Caco-2 (cell line): ENCODE data around the gene BAZ1A. TPM values are rescaled to one million over a fixed set of nuclear protein-coding genes. Genes with fewer than 3 reads are reported as not detected.
A peak's percentile ranks its signal among the peaks of the same experiment; 100 is the strongest.

Experiments
- BruUV-seq: library from RNA; stranded (reverse); fragments of 400-500 nt; replicated peaks from 2 replicates; lab custom pipeline; 2021; lab: Mats Ljungman, UMichigan
- CTCF ChIA-PET: fragments of 300-600 bp; sonication (Branson Sonifier 250); formaldehyde crosslinking; loops from one replicate; lab custom pipeline; 2022; ENCODE audit warnings: antibody characterized with exemption; lab: Charles Lee
- POLR2A ChIA-PET: fragments of 300-600 bp; sonication (Branson Sonifier 250); formaldehyde crosslinking; loops from one replicate; lab custom pipeline; 2022; ENCODE audit warnings: antibody characterized with exemption; lab: Charles Lee
- DNase-seq, 2 experiments: peaks; one replicate each; pipeline versions ENCODE4 v3.0.0 to v3.0.0-alpha.2; 2020 to 2022
- H3K27me3 ChIP-seq: replicated peaks from 2 replicates; pipeline ENCODE4 v1.6.0; 2011; ENCODE audit warnings: low read length; ENCODE audit not compliant: control insufficient read depth, insufficient read depth
- H3K36me3 ChIP-seq: 2 replicates; pipeline ENCODE4 v1.5.1; 2011; ENCODE audit warnings: low read length; ENCODE audit not compliant: control insufficient read depth, insufficient read depth
- H3K4me1 ChIP-seq: fragments of 250-450 bp; sonication (Bioruptor Pico); 2 replicates; pipeline ENCODE4 v1.5.1; 2020; ENCODE audit warnings: mild to moderate bottlenecking
- H3K4me3 ChIP-seq: 2 replicates; pipeline ENCODE4 v1.5.1; 2011; ENCODE audit warnings: low read depth, mild to moderate bottlenecking, control low read depth, low read length
- H3K9me3 ChIP-seq: fragments of 250-450 bp; sonication (Bioruptor Pico); 2 replicates; pipeline ENCODE4 v1.5.1; 2020; ENCODE audit warnings: mild to moderate bottlenecking, moderate library complexity
- H3K27ac Mint-ChIP-seq: one replicate; pipeline ENCODE4 v1.8.0; 2022; ENCODE audit warnings: mixed read lengths; ENCODE audit not compliant: unreplicated experiment
- H3K27me3 Mint-ChIP-seq: one replicate; pipeline ENCODE4 v1.8.0; 2022; ENCODE audit warnings: mixed read lengths; ENCODE audit not compliant: insufficient read depth, unreplicated experiment
- H3K36me3 Mint-ChIP-seq: one replicate; pipeline ENCODE4 v1.8.0; 2022; ENCODE audit warnings: mild to moderate bottlenecking, mixed read lengths; ENCODE audit not compliant: insufficient read depth, unreplicated experiment
- H3K4me1 Mint-ChIP-seq: one replicate; pipeline ENCODE4 v1.8.0; 2022; ENCODE audit warnings: low read depth, mixed read lengths; ENCODE audit not compliant: unreplicated experiment
- H3K4me3 Mint-ChIP-seq: one replicate; pipeline ENCODE4 v1.8.0; 2022; ENCODE audit warnings: mild to moderate bottlenecking, moderate library complexity, mixed read lengths; ENCODE audit not compliant: unreplicated experiment
- H3K9me3 Mint-ChIP-seq: one replicate; pipeline ENCODE4 v1.8.0; 2022; ENCODE audit warnings: mixed read lengths; ENCODE audit not compliant: unreplicated experiment
- intact Hi-C: fragments of 100-400 bp; cut with micrococcal nuclease; formaldehyde crosslinking; loops from one replicate; pipeline ENCODE4 v1.10.0; 2022; ENCODE audit not compliant: unreplicated experiment
- total RNA-seq: library from RNA; stranded (reverse); gene quantifications from 2 replicates; pipeline ENCODE4 v1.2.3, GENCODE V29; 2022
- TF ChIP-seq, protein P1 (sequence below), 2 experiments: fragments of 200-600 bp in 1 of 2; IDR thresholded peaks; 1 replicate in 1 of 2; 2 replicates in 1 of 2; pipeline versions ENCODE4 v1.5.1 to v1.8.0; 2011 to 2022; ENCODE audit warnings: antibody characterized with exemption in 1 of 2, control low read depth in 1 of 2, inconsistent platforms in 1 of 2, low read depth in 1 of 2, low read length in 1 of 2, mild to moderate bottlenecking in 1 of 2, moderate library complexity in 1 of 2; ENCODE audit not compliant: insufficient read depth in 1 of 2, severe bottlenecking in 1 of 2, unreplicated experiment in 1 of 2

Gene BAZ1A
- total RNA-seq, 1 experiment from 2014 or later: 26.1 TPM

DNA sequence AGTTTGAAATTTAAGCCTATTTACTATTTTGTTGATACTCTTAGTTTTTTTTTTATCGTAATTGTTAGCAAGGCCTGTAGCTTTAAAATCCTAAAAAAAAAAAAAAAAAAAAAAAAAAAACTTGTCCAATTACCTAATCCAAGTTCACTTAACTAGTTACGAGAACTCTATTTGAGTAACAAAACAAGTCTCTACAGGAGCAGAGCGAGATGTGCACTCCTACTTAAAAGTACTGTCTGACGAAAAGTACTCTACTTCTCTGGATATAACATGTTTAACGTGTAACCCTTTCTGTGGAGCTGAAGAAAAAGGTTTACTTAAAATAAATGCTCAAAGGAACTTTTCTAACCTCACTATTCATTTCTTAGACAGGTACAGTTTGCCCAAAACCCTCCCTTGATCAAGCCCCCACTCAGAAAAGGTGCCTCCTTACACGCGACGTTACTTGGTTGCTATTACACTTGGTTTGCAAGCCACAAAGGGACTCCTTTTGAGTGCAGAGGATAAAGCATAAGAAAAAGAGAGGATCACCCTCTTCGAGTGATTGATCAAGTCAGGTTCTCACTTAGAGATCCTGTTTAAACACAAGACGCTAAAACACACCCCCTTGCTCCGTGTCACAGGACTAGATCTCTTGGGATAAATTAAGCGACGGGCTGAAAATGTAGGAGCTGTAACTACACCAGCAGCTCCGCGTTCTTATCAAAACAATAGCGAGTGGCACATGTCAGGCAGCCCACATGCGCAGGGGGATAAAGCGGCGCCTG, 2.2 kb downstream of the BAZ1A start:
- Mint-ChIP-seq H3K27me3 (no peaks in the 10 kb centered on the region), H3K4me1 (peaks cover 5% of the 10 kb centered on the region), H3K27ac (peak overlapping the region; percentile 98), H3K9me3 (no peaks in the 10 kb centered on the region), H3K36me3 (peaks cover 18% of the 10 kb centered on the region), H3K4me3 (peak overlapping the region; percentile 99)
- ChIA-PET POLR2A (interaction anchor here (0.5 to 1.1 kb wide), 8 partner anchors 15 to 419 kb away, joined by 3 to 8 read pairs (median 3); partner anchors contain the start of genes FAM177A1, PSMA6 and SRP54), CTCF (interaction anchor here (1.0 kb wide), 1 partner anchor 173 kb away, joined by 6 read pairs; the partner anchor contains the start of gene FAM177A1)
- no peak for DNase-seq
- no peaks in the 10 kb centered on the region for H3K9me3 ChIP-seq
- no peaks in the 10 kb centered on the region for H3K36me3 ChIP-seq
- intact Hi-C loops: loop anchor here (1.0 to 10.0 kb wide), 3 partner anchors 109 to 198 kb away; partner anchors contain the start of genes FAM177A1 and SRP54
- no peaks in the 10 kb centered on the region for H3K27me3 ChIP-seq
- TF ChIP-seq, protein P1, sequence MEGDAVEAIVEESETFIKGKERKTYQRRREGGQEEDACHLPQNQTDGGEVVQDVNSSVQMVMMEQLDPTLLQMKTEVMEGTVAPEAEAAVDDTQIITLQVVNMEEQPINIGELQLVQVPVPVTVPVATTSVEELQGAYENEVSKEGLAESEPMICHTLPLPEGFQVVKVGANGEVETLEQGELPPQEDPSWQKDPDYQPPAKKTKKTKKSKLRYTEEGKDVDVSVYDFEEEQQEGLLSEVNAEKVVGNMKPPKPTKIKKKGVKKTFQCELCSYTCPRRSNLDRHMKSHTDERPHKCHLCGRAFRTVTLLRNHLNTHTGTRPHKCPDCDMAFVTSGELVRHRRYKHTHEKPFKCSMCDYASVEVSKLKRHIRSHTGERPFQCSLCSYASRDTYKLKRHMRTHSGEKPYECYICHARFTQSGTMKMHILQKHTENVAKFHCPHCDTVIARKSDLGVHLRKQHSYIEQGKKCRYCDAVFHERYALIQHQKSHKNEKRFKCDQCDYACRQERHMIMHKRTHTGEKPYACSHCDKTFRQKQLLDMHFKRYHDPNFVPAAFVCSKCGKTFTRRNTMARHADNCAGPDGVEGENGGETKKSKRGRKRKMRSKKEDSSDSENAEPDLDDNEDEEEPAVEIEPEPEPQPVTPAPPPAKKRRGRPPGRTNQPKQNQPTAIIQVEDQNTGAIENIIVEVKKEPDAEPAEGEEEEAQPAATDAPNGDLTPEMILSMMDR (IDR thresholded peaks at IDR 0.05; ENCODE audit: insufficient read depth in 1 of 2, low read depth in 1 of 2, low read length in 1 of 2, severe bottlenecking in 1 of 2, unreplicated experiment in 1 of 2): no peak
- no peaks in the 10 kb centered on the region for H3K4me1 ChIP-seq
- BruUV-seq: TSS peak; percentile 37
- peak overlapping the region; percentile 72 for H3K4me3 ChIP-seq

DNA sequence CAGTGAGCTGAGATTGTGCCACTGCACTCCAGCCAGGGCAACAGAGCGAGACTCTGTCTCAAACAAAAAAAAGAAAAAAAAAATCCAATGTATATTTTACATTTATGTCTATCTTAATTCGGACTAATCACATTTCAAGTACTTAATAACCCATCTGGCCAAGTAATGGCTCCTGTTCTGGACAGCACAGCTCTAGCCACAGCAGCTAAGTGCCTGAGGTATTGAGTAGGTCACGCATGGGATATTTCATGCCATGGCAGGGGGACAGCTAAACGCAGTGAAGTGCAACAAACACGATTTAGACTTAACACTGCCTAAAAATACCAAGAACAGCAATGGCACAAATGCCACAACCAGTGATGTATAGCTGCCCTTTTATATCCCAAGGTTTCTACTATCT, 8.0 kb downstream of the BAZ1A start:
- TF ChIP-seq, protein P1 (IDR thresholded peaks at IDR 0.05; ENCODE audit: insufficient read depth in 1 of 2, low read depth in 1 of 2, low read length in 1 of 2, severe bottlenecking in 1 of 2, unreplicated experiment in 1 of 2): no peak
- Mint-ChIP-seq H3K36me3 (peaks cover 5% of the 10 kb centered on the region), H3K9me3 (no peaks in the 10 kb centered on the region), H3K4me1 (peaks cover 12% of the 10 kb centered on the region), H3K27ac (no peak overlapping the region), H3K4me3 (no peak overlapping the region), H3K27me3 (no peaks in the 10 kb centered on the region)
- DNase-seq: no peak
- Histone ChIP-seq H3K36me3 (no peaks in the 10 kb centered on the region), H3K27me3 (no peaks in the 10 kb centered on the region), H3K9me3 (no peaks in the 10 kb centered on the region), H3K4me3 (no peak overlapping the region), H3K4me1 (no peaks in the 10 kb centered on the region)
- ChIA-PET POLR2A (no interaction called here), CTCF (no interaction called here)
- no TSS peak for BruUV-seq
- intact Hi-C loops: no loop called here

DNA sequence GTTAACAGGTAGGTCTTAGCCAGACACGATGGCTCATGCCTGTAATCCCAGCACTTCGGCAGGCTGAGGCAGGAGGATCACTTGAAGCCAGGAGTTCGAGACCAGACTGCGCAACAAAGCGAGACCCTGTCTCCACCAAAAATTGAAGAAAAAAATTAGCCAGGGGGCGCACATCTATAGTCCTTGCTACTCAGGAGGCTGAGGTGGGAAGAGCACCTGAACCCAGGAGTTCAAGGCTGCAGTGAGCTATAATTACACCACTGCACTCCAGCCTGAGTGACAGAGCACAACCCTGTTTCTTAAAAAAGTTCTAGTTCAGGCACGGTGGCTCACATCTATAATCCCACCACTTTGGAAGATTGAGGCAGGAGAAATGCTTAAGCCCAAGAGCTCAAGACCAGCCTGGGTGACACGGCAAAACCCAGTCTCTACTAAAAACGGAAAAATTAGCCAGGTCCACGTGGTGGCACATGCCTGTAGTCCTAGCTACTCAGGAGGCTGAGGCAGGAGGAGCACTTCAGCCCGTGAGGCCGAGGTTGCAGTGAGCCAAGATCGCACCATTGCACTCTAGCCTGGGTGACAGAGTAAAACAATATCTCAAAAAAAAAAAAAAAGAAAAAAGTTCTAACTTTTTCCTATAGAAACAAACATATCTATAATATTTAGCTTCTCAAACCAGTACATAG, 9.1 kb downstream of the BAZ1A start:
- H3K4me3 Mint-ChIP-seq: no peak overlapping the region
- ChIA-PET CTCF (no interaction called here), POLR2A (no interaction called here)
- BruUV-seq: no TSS peak
- DNase-seq: peak in 1 of 2 experiments; percentile 11
- no peaks in the 10 kb centered on the region for H3K27me3 ChIP-seq
- H3K9me3 ChIP-seq: no peaks in the 10 kb centered on the region
- no peaks in the 10 kb centered on the region for H3K27me3 Mint-ChIP-seq
- H3K4me1 ChIP-seq: no peaks in the 10 kb centered on the region
- H3K4me3 ChIP-seq: no peak overlapping the region
- H3K27ac Mint-ChIP-seq: no peak overlapping the region
- peaks cover 11% of the 10 kb centered on the region for H3K36me3 Mint-ChIP-seq
- H3K9me3 Mint-ChIP-seq: no peaks in the 10 kb centered on the region
- TF ChIP-seq, protein P1 (IDR thresholded peaks at IDR 0.05; ENCODE audit: insufficient read depth in 1 of 2, low read depth in 1 of 2, low read length in 1 of 2, severe bottlenecking in 1 of 2, unreplicated experiment in 1 of 2): no peak
- H3K36me3 ChIP-seq: no peaks in the 10 kb centered on the region
- peaks cover 12% of the 10 kb centered on the region for H3K4me1 Mint-ChIP-seq
- intact Hi-C loops: no loop called here
